ENCODE data around the gene UTS2R.
"Not testable (repeated sequence)": the region's sequence is repeated elsewhere in the genome, so short reads cannot be mapped to it uniquely, and the experiment has no call there.

UTS2R gene

GRCh38 chr17:82373731-82374625, 2.4 kb downstream of the UTS2R start:
- DNase-seq (ENCODE audit: low read depth) = no peak
- TF ChIP-seq CTCF (IDR thresholded peaks at IDR 0.05; ENCODE audit: insufficient read depth, low read depth, low read length, missing control alignments) = no peak
- no peak overlapping the region for H3K4me3 ChIP-seq (ENCODE audit: low read length)

GRCh38 chr17:82374626-82375331, 3.2 kb downstream of the UTS2R start:
- DNase-seq (ENCODE audit: low read depth) = no peak
- no peak overlapping the region for H3K4me3 ChIP-seq (ENCODE audit: low read length)
- TF ChIP-seq CTCF (IDR thresholded peaks at IDR 0.05; ENCODE audit: insufficient read depth, low read depth, low read length, missing control alignments) = no peak

- no peak for DNase-seq (ENCODE audit: low read depth)
- no peak for TF ChIP-seq CTCF (IDR thresholded peaks at IDR 0.05; ENCODE audit: insufficient read depth, low read depth, low read length, missing control alignments)
- no peak overlapping the region for H3K4me3 ChIP-seq (ENCODE audit: low read length)
These were observed 3.9 kb downstream of the UTS2R start for GRCh38 chr17:82375359-82376041.

- no peak overlapping the region for H3K4me3 ChIP-seq (ENCODE audit: low read length)
- DNase-seq (ENCODE audit: low read depth) = no peak
- TF ChIP-seq CTCF (IDR thresholded peaks at IDR 0.05; ENCODE audit: insufficient read depth, low read depth, low read length, missing control alignments) = no peak
These were observed 4.6 kb downstream of the UTS2R start for GRCh38 chr17:82376042-82376730.

GRCh38 chr17:82377294-82377693, 5.7 kb downstream of the UTS2R start:
- not testable (repeated sequence) for H3K4me3 ChIP-seq (ENCODE audit: low read length); DNase-seq (ENCODE audit: low read depth)

GRCh38 chr17:82377924-82378740, 6.6 kb downstream of the UTS2R start:
- TF ChIP-seq CTCF (IDR thresholded peaks at IDR 0.05; ENCODE audit: insufficient read depth, low read depth, low read length, missing control alignments) = no peak
- H3K4me3 ChIP-seq (ENCODE audit: low read length) = no peak overlapping the region
- no peak for DNase-seq (ENCODE audit: low read depth)
